A549 (cell line): ENCODE measurements around the gene CAPN14. TPM values are rescaled to one million over a fixed set of nuclear protein-coding genes. Genes with fewer than 3 reads are reported as not detected.

Experiments used
- ATAC-seq, 2 experiments: fragments of 200-7000 bp in 1 of 2; fragments of >200 bp in 1 of 2; cut with Nextera tagmentation in 1 of 2; cut with Tn5 transposase in 1 of 2; 3 replicates each; pipeline versions ENCODE4 v1.8.0 to v1.9.1; 2018 to 2020; ENCODE audit warnings: mild to moderate bottlenecking in 1 of 2, moderate library complexity in 1 of 2
- CTCF ChIA-PET: fragments of 300-600 bp; sonication (Branson Sonifier 250); formaldehyde crosslinking; extraction: SDS; loops from one replicate; lab custom pipeline; 2021; ENCODE audit warnings: antibody characterized with exemption, inconsistent platforms; lab: Yijun Ruan, JAX
- POLR2A ChIA-PET: fragments of 350-600 bp; formaldehyde crosslinking; extraction: SDS; loops from one replicate; lab custom pipeline; 2021; ENCODE audit warnings: antibody characterized with exemption, inconsistent platforms; lab: Yijun Ruan, JAX
- DNase-seq, 2 experiments: peaks; one replicate each; pipeline versions ENCODE4 v3.0.0 to v3.0.0-alpha.2; 2011 to 2016; ENCODE audit warnings: low read depth in 1 of 2, low spot score in 1 of 2
- FAIRE-seq: peaks from 2 replicates; lab custom pipeline; 2011; peaks lifted over from hg19 to GRCh38; lab: Jason Lieb, UNC
- H3K27ac ChIP-seq, 2 experiments: fragments of >200 bp; sonication (Bioruptor Twin); formaldehyde crosslinking; 3 replicates each; pipeline ENCODE4 v1.5.1; 2016 to 2017
- H3K4me1 ChIP-seq: fragments of >200 bp; sonication (Bioruptor Twin); formaldehyde crosslinking; 3 replicates; pipeline ENCODE4 v1.6.1; 2016
- H3K4me2 ChIP-seq: fragments of >200 bp; sonication (Bioruptor Twin); formaldehyde crosslinking; 3 replicates; pipeline ENCODE4 v1.6.1; 2016
- H3K4me3 ChIP-seq: fragments of >200 bp; sonication (Bioruptor Twin); formaldehyde crosslinking; 3 replicates; pipeline ENCODE4 v1.5.1; 2016
- H3K9me3 ChIP-seq: fragments of >200 bp; sonication (Bioruptor Twin); formaldehyde crosslinking; 3 replicates; pipeline ENCODE4 v1.6.1; 2016
- CEBPB ChIP-seq, 2 experiments: fragments of >200 bp in 1 of 2; sonication (Bioruptor Twin) in 1 of 2; formaldehyde crosslinking in 1 of 2; IDR thresholded peaks; 2 replicates each; pipeline ENCODE4 v1.6.1; 2012 to 2016
- CHD2 ChIP-seq: fragments of 150-350 bp; IDR thresholded peaks from 2 replicates; pipeline ENCODE4 v1.6.1; 2014; ENCODE audit warnings: low read length; ENCODE audit not compliant: partially characterized antibody
- CHD4 ChIP-seq: fragments of 200-600 bp; sonication (generic); IDR thresholded peaks from 2 replicates; pipeline ENCODE4 v1.6.1; 2016; ENCODE audit warnings: antibody characterized with exemption, mild to moderate bottlenecking, borderline replicate concordance
- EHF ChIP-seq: fragments of 250-450 bp; sonication (Bioruptor Pico); IDR thresholded peaks from 2 replicates; pipeline ENCODE4 v1.5.0; 2020; ENCODE audit warnings: mild to moderate bottlenecking
- EP300 ChIP-seq, 2 experiments: fragments of >200 bp; sonication (Bioruptor Twin); formaldehyde crosslinking; IDR thresholded peaks; 2 replicates in 1 of 2; 3 replicates in 1 of 2; pipeline ENCODE4 v1.6.1; 2016 to 2017
- GATA3 ChIP-seq: IDR thresholded peaks from 2 replicates; pipeline ENCODE4 v1.6.1; 2012; ENCODE audit warnings: borderline replicate concordance
- HEYL ChIP-seq: fragments of 250-450 bp; sonication (Bioruptor Pico); IDR thresholded peaks from 2 replicates; pipeline ENCODE4 v1.8.0; 2021; ENCODE audit warnings: mild to moderate bottlenecking, moderate library complexity
- HOXA7 ChIP-seq: fragments of 250-450 bp; sonication (Bioruptor Pico); IDR thresholded peaks from 2 replicates; pipeline ENCODE4 v1.5.0; 2020; ENCODE audit warnings: mild to moderate bottlenecking, moderate library complexity
- JUN ChIP-seq, 2 experiments: fragments of >200 bp; sonication (Bioruptor Twin); formaldehyde crosslinking; IDR thresholded peaks; 2 replicates in 1 of 2; 3 replicates in 1 of 2; pipeline ENCODE4 v1.6.1; 2016 to 2017
- MAZ ChIP-seq: fragments of 150-350 bp; IDR thresholded peaks from 2 replicates; pipeline ENCODE4 v1.6.1; 2014; ENCODE audit warnings: antibody characterized with exemption, low read depth, low read length, borderline replicate concordance
- NFE2L2 ChIP-seq: fragments of 150-350 bp; conservative IDR thresholded peaks from 2 replicates; pipeline ENCODE4 v1.6.1; 2014; ENCODE audit warnings: low read length
- NR3C1 ChIP-seq: fragments of >200 bp; sonication (Bioruptor Twin); formaldehyde crosslinking; IDR thresholded peaks from 3 replicates; pipeline ENCODE4 v1.6.1; 2017
- POLR2AphosphoS2 ChIP-seq: conservative IDR thresholded peaks from 2 replicates; pipeline ENCODE4 v1.6.1; 2012; ENCODE audit warnings: low read length, improper control_type of control experiment, inconsistent platforms
- RCOR1 ChIP-seq: fragments of 150-350 bp; IDR thresholded peaks from 2 replicates; pipeline ENCODE4 v1.6.1; 2014; ENCODE audit warnings: antibody characterized with exemption, low read length, low read depth
- RFX5 ChIP-seq: fragments of 450-650 bp; IDR thresholded peaks from 2 replicates; pipeline ENCODE4 v1.7.1; 2014; ENCODE audit warnings: antibody characterized with exemption, mild to moderate bottlenecking, moderate library complexity
- TFCP2L1 ChIP-seq: fragments of 250-450 bp; sonication (Bioruptor Pico); IDR thresholded peaks from 2 replicates; pipeline ENCODE4 v1.5.0; 2021; ENCODE audit warnings: mild to moderate bottlenecking
- ZC3H11A ChIP-seq: fragments of 450-650 bp; IDR thresholded peaks from 2 replicates; pipeline ENCODE4 v1.6.1; 2014; ENCODE audit warnings: antibody characterized with exemption, mild to moderate bottlenecking
- WGBS: methylation state at CpG from one replicate; pipeline ENCODE4 v1.1.6; 2017; ENCODE audit errors: missing lambda C conversion rate; 5-methylcytosine and 5-hydroxymethylcytosine counted together
- polyA minus RNA-seq: library from RNA; depleted of rRNA, polyadenylated mRNA; stranded (reverse); fragments of >200 nt; gene quantifications from 2 replicates; pipeline ENCODE4 v1.2.3, GENCODE V29; 2011; rRNA and poly(A)+ RNA removed
- polyA plus RNA-seq, 4 experiments: library from polyadenylated mRNA; depleted of rRNA in 3 of 4; stranded (reverse); fragments of >200 nt; fragmentation: RNase III in 1 of 4; extraction: RNeasy Plus Mini Kit Qiagen cat#74134 plus additional on column Dnase treatment in 1 of 4; gene quantifications; 2 replicates in 3 of 4; 3 replicates in 1 of 4; pipeline ENCODE4 v1.2.3, GENCODE V29; 2011 to 2017
- TF ChIP-seq, protein P1 (sequence below): fragments of 150-350 bp; IDR thresholded peaks from 2 replicates; pipeline ENCODE4 v1.6.1; 2014; ENCODE audit warnings: low read depth, mild to moderate bottlenecking, low read length
- TF ChIP-seq, protein P2 (sequence below): IDR thresholded peaks from 2 replicates; pipeline ENCODE4 v1.6.1; 2012; ENCODE audit warnings: low read depth, borderline replicate concordance
- TF ChIP-seq, protein P3 (sequence below): fragments of 250-450 bp; sonication (Bioruptor Pico); IDR thresholded peaks from 2 replicates; pipeline ENCODE4 v1.5.0; 2021; ENCODE audit warnings: mild to moderate bottlenecking, moderate library complexity, borderline replicate concordance
- TF ChIP-seq, protein P4 (sequence below): fragments of 450-650 bp; IDR thresholded peaks from 2 replicates; pipeline ENCODE4 v1.6.1; 2014; ENCODE audit warnings: antibody characterized with exemption
- TF ChIP-seq, protein P5 (sequence below): fragments of 250-450 bp; sonication (Bioruptor Pico); IDR thresholded peaks from 2 replicates; pipeline ENCODE4 v1.5.0; 2020; ENCODE audit warnings: low read depth, mild to moderate bottlenecking, moderate library complexity
- TF ChIP-seq, protein P6 (sequence below): IDR thresholded peaks from 2 replicates; pipeline ENCODE4 v1.6.1; 2012

The CAPN14 gene, protein sequence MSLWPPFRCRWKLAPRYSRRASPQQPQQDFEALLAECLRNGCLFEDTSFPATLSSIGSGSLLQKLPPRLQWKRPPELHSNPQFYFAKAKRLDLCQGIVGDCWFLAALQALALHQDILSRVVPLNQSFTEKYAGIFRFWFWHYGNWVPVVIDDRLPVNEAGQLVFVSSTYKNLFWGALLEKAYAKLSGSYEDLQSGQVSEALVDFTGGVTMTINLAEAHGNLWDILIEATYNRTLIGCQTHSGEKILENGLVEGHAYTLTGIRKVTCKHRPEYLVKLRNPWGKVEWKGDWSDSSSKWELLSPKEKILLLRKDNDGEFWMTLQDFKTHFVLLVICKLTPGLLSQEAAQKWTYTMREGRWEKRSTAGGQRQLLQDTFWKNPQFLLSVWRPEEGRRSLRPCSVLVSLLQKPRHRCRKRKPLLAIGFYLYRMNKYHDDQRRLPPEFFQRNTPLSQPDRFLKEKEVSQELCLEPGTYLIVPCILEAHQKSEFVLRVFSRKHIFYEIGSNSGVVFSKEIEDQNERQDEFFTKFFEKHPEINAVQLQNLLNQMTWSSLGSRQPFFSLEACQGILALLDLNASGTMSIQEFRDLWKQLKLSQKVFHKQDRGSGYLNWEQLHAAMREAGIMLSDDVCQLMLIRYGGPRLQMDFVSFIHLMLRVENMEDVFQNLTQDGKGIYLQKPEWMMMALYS
- polyA plus RNA-seq (2011; rRNA removed) (0.06 and 0.11 TPM in 2 replicates), polyA plus RNA-seq (2017; fragmentation: RNase III; extraction: RNeasy Plus Mini Kit Qiagen cat#74134 plus additional on column Dnase treatment) (0.04 to 0.09 TPM (median 0.08 TPM) in 3 replicates), polyA minus RNA-seq (not detected in 2 replicates)
- polyA plus RNA-seq (2012; cell fraction: cytosol; rRNA removed), result 0.03 and 0.06 TPM in 2 replicates
- polyA plus RNA-seq (2012; cell fraction: nucleus; rRNA removed), result 0.08 and 0.16 TPM in 2 replicates

DNA sequence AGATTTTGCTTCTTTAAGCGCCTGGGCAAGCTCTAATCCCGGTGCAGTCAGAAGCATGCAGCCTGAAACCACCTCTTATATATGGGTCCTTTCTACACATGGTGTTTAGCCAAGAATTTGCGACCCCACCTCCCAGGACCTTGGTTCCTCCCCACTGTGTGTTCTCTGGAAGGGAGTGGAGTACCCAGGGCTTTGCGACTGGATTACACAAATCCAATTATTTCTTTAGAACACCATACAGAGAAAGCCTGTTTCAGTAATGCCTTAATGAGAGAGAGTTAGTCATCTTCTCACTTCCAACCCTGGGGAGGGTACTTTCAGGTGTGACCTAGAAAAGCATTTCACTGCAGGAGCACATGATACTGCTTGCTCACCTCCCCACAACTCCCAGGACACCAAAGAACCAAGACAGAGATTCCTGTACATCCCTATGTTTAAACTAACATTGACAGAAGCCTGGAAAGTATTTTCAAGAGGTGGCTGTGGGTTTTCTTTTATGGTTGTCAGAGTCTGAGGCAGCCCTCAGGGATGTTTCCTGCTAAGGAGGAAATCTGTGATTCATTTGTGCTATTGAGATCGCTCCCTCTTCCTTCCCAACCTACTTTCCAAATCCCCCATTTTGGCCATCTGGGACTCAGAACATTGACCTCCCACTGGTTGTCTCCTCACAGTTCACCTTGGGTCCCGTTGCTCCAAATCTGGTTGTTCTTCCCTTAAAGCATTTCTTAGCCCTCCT is at the start of gene CAPN14:
Gene CAPN14, minus strand, starts transcription at position 51 of the 736 bp plus-strand sequence. CDS start 12,068 bp downstream, outside the sequence.
- no peak for DNase-seq
- POLR2A ChIA-PET, result no interaction called here
- TF ChIP-seq NFE2L2 (no peak), CHD4 (no peak), ZC3H11A (no peak), HOXA7 (CRISPR knock-in tag) (no peak), TFCP2L1 (CRISPR knock-in tag) (no peak)
- TF ChIP-seq, protein P1, sequence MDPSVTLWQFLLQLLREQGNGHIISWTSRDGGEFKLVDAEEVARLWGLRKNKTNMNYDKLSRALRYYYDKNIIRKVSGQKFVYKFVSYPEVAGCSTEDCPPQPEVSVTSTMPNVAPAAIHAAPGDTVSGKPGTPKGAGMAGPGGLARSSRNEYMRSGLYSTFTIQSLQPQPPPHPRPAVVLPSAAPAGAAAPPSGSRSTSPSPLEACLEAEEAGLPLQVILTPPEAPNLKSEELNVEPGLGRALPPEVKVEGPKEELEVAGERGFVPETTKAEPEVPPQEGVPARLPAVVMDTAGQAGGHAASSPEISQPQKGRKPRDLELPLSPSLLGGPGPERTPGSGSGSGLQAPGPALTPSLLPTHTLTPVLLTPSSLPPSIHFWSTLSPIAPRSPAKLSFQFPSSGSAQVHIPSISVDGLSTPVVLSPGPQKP, result no peak
- TF ChIP-seq, protein P2, sequence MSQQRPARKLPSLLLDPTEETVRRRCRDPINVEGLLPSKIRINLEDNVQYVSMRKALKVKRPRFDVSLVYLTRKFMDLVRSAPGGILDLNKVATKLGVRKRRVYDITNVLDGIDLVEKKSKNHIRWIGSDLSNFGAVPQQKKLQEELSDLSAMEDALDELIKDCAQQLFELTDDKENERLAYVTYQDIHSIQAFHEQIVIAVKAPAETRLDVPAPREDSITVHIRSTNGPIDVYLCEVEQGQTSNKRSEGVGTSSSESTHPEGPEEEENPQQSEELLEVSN, result no peak
- TF ChIP-seq, all 56 proteins: peak for 0
- FAIRE-seq (no peak), ATAC-seq (no peak)
- CTCF ChIA-PET, result interaction anchor here (0.8 to 2.5 kb wide), 2 partner anchors 16 to 49 kb away, joined by 3 to 6 read pairs; partner anchors contain the start of gene EHD3
- H3K4me1 ChIP-seq, result no peaks in the 10 kb centered on the region
- no peak within 1 kb of the TSS for H3K27ac ChIP-seq
- no peak within 1 kb of the TSS for H3K4me2 ChIP-seq
- no peaks in the 10 kb centered on the region for H3K9me3 ChIP-seq
- no peak within 1 kb of the TSS for H3K4me3 ChIP-seq
- 45% methylated on average over 6 of the region's 6 CpGs for WGBS

DNA sequence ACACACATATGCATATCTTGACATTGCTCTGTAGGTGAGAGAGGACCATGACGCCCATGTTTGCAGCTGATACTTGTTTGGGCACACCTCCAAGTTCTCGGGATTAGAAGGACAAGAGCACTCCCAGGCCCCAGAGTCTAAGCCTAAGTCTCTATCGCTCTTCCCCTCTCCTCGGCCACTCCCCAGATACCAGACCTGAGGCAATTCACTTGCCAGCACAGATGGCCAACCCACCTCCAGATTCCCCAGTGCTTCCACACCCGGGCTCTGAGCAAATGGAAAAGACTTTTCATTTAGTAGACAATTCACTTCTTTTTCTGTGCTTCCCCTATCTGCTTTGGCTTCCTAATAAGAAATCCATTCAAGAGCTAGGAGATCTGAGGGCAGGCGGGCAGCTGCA is 49.5 kb upstream of the CAPN14 start:
- Histone ChIP-seq H3K4me2 (no peak overlapping the region), H3K4me1 (no peaks in the 10 kb centered on the region), H3K27ac (no peak overlapping the region), H3K9me3 (no peaks in the 10 kb centered on the region), H3K4me3 (no peak overlapping the region)
- POLR2A ChIA-PET, result no interaction called here
- TF ChIP-seq EHF (CRISPR knock-in tag) (no peak), CHD2 (no peak), JUN (IDR thresholded peaks at IDR 0.05) (no peak), NR3C1 (no peak), RFX5 (no peak), POLR2AphosphoS2 (no peak), RCOR1 (no peak), EP300 (IDR thresholded peaks at IDR 0.05) (no peak), TFCP2L1 (CRISPR knock-in tag) (no peak), CEBPB (IDR thresholded peaks at IDR 0.05) (no peak), HOXA7 (CRISPR knock-in tag) (no peak), MAZ (no peak), HEYL (CRISPR knock-in tag) (no peak), GATA3 (no peak)
- TF ChIP-seq, protein P2, result no peak
- TF ChIP-seq, protein P3, sequence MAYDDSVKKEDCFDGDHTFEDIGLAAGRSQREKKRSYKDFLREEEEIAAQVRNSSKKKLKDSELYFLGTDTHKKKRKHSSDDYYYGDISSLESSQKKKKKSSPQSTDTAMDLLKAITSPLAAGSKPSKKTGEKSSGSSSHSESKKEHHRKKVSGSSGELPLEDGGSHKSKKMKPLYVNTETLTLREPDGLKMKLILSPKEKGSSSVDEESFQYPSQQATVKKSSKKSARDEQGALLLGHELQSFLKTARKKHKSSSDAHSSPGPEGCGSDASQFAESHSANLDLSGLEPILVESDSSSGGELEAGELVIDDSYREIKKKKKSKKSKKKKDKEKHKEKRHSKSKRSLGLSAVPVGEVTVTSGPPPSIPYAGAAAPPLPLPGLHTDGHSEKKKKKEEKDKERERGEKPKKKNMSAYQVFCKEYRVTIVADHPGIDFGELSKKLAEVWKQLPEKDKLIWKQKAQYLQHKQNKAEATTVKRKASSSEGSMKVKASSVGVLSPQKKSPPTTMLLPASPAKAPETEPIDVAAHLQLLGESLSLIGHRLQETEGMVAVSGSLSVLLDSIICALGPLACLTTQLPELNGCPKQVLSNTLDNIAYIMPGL (CRISPR knock-in tag), result no peak
- TF ChIP-seq, protein P4, sequence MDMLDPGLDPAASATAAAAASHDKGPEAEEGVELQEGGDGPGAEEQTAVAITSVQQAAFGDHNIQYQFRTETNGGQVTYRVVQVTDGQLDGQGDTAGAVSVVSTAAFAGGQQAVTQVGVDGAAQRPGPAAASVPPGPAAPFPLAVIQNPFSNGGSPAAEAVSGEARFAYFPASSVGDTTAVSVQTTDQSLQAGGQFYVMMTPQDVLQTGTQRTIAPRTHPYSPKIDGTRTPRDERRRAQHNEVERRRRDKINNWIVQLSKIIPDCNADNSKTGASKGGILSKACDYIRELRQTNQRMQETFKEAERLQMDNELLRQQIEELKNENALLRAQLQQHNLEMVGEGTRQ, result no peak
- TF ChIP-seq, protein P5, sequence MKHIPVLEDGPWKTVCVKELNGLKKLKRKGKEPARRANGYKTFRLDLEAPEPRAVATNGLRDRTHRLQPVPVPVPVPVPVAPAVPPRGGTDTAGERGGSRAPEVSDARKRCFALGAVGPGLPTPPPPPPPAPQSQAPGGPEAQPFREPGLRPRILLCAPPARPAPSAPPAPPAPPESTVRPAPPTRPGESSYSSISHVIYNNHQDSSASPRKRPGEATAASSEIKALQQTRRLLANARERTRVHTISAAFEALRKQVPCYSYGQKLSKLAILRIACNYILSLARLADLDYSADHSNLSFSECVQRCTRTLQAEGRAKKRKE (CRISPR knock-in tag), result no peak
- TF ChIP-seq, protein P6, sequence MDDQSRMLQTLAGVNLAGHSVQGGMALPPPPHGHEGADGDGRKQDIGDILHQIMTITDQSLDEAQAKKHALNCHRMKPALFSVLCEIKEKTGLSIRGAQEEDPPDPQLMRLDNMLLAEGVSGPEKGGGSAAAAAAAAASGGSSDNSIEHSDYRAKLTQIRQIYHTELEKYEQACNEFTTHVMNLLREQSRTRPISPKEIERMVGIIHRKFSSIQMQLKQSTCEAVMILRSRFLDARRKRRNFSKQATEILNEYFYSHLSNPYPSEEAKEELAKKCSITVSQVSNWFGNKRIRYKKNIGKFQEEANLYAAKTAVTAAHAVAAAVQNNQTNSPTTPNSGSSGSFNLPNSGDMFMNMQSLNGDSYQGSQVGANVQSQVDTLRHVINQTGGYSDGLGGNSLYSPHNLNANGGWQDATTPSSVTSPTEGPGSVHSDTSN, result no peak
- 88% methylated on average over 6 of the region's 6 CpGs for WGBS
- FAIRE-seq (no peak), ATAC-seq (no peak), DNase-seq (no peak)
- CTCF ChIA-PET, result interaction anchor here (1.0 kb wide), 2 partner anchors 15 to 67 kb away, joined by 4 to 5 read pairs; no protein-coding TSS in a partner anchor
